Peyer's patch (tissue), 4 donors: ENCODE measurements around the gene PAAF1. TPM values are rescaled to one million over a fixed set of nuclear protein-coding genes. Genes with fewer than 3 reads are reported as not detected.

Experiments used
- DNase-seq, 3 donors: peaks; one replicate each; pipeline ENCODE4 v3.0.0-alpha.2; 2017 to 2019
- H3K27ac ChIP-seq, 4 donors: fragments of 200-600 bp; sonication (generic); one replicate each; pipeline ENCODE4 v1.5.1; 2016 to 2019
- H3K27me3 ChIP-seq, 2 donors: fragments of 200-600 bp; sonication (generic); one replicate each; pipeline ENCODE4 v1.5.1; 2019
- H3K36me3 ChIP-seq, 3 donors: fragments of 200-600 bp; sonication (generic); one replicate each; pipeline ENCODE4 v1.5.1; 2016 to 2019
- H3K4me1 ChIP-seq, 4 donors: fragments of 200-600 bp; sonication (generic); one replicate each; pipeline ENCODE4 v1.5.1; 2016 to 2019
- H3K4me3 ChIP-seq, 4 donors: fragments of 200-600 bp; sonication (generic); 1 replicate in 3 of 4; 2 replicates in 1 of 4; pipeline ENCODE4 v1.5.1; 2016 to 2019; ENCODE audit warnings: mild to moderate bottlenecking in 1 of 4
- H3K9me3 ChIP-seq, 4 donors: fragments of 200-600 bp; sonication (generic); one replicate each; pipeline ENCODE4 v1.5.1; 2016 to 2019; ENCODE audit warnings: mild to moderate bottlenecking in 1 of 4
- POLR2A ChIP-seq, 2 donors: fragments of 450-650 bp; IDR thresholded peaks; one replicate each; pipeline ENCODE4 v1.5.1; 2017; ENCODE audit warnings: antibody characterized with exemption in 2 of 2, mild to moderate bottlenecking in 2 of 2, moderate library complexity in 2 of 2
- total RNA-seq, 4 donors: library from RNA; depleted of rRNA; stranded (reverse); fragments of >200 nt; gene quantifications; one replicate each; pipeline ENCODE4 v1.1.0, GENCODE V29; 2016
- TF ChIP-seq, protein P1 (sequence below), 6 experiments: fragments of 450-650 bp in 4 of 6; fragments of 200-600 bp in 2 of 6; sonication (generic) in 1 of 6; IDR thresholded peaks; one replicate each; pipeline ENCODE4 v1.5.1; 2017 to 2019; ENCODE audit warnings: antibody characterized with exemption in 6 of 6, mild to moderate bottlenecking in 3 of 6, moderate library complexity in 1 of 6

The PAAF1 gene
- total RNA-seq, 4 donors from 2014 or later, result 16.6 to 18.2 (median 16.6) TPM

DNA sequence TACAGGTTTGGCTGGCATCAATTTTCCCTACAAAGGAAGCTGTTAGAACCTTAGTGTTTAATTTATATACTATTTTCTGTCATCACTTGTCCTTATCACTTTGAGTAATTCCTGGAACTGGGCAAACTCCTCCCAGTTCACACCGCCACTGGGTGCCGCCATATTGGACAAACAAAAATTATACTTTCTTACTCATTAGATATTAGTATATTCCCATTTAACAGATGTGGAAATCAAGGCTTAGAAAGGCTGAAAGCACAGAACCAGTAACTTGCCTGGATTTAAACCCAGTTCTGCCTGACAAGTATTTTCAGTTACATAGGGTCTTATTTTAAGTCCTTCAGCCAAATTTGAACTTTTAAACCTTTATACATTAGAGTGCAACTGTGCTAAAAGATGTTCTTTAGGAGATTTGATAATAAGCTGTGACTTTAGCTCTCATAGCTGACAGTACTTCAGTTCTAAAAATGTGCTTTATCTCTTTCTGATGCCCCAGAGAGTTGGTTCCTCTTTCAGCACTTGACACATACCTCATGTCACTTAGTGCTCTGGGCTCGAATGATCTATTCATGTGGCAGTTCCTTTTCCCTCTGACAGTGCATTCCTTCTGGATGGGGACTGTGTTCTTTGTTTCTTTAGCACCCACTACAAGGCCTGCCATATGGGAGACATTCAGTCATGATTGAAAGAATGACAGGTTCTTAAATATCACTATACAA lies 25.6 kb upstream of the PAAF1 start:
- Histone ChIP-seq H3K27ac (no peak overlapping the region), H3K9me3 (no peaks in the 10 kb centered on the region), H3K4me3 (no peak overlapping the region), H3K27me3 (no peaks in the 10 kb centered on the region), H3K4me1 (no peaks in the 10 kb centered on the region), H3K36me3 (peaks cover 0 to 30% (median 0%) of the 10 kb centered on the region in 3 donors)
- TF ChIP-seq, protein P1, sequence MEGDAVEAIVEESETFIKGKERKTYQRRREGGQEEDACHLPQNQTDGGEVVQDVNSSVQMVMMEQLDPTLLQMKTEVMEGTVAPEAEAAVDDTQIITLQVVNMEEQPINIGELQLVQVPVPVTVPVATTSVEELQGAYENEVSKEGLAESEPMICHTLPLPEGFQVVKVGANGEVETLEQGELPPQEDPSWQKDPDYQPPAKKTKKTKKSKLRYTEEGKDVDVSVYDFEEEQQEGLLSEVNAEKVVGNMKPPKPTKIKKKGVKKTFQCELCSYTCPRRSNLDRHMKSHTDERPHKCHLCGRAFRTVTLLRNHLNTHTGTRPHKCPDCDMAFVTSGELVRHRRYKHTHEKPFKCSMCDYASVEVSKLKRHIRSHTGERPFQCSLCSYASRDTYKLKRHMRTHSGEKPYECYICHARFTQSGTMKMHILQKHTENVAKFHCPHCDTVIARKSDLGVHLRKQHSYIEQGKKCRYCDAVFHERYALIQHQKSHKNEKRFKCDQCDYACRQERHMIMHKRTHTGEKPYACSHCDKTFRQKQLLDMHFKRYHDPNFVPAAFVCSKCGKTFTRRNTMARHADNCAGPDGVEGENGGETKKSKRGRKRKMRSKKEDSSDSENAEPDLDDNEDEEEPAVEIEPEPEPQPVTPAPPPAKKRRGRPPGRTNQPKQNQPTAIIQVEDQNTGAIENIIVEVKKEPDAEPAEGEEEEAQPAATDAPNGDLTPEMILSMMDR (IDR thresholded peaks at IDR 0.05), result no peak
- TF ChIP-seq POLR2A (IDR thresholded peaks at IDR 0.05), result no peak
- no peak for DNase-seq

DNA sequence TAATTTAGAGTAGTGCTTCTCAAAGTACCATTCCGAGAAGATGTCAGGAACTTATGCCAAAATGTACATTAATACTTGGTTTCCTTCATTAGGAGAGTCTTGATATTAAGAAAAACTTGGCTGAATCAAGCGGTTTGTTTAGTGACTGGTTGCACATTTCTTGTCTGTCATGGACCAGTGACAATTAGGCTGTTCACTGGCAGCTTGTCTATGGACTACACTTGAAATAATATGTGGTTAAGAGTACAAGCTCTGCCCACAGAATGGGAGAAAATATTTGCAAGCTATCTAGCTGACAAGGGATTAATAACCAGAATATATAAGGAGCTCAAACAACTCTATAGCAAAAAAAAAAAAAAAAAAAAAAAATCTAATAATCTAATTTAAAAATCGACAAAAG lies 24.8 kb upstream of the PAAF1 start:
- Histone ChIP-seq H3K27ac (no peak overlapping the region), H3K4me3 (no peak overlapping the region), H3K36me3 (peaks cover 0 to 25% (median 0%) of the 10 kb centered on the region in 3 donors), H3K4me1 (no peaks in the 10 kb centered on the region), H3K27me3 (no peaks in the 10 kb centered on the region), H3K9me3 (no peaks in the 10 kb centered on the region)
- DNase-seq, result no peak
- no peak for TF ChIP-seq POLR2A (IDR thresholded peaks at IDR 0.05)
- TF ChIP-seq, protein P1 (IDR thresholded peaks at IDR 0.05), result no peak

DNA sequence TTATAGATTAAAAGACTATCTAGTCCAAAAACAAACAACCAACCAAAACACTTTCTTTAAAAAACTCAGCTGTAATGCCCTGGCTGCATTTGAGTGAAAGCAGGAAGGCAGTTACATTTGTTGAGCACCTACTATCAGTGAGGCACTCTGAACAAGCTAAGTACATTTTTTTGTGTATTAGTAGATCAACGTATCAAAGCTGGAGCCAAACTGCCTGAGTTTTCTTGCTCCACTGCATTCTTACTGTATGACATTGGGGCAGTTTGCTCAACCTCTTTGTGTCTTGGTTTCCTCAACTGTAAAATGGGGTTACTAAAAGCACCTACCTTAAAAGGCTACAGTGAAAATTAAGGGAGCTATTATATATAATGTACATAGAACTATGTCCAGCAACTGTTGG lies 22.1 kb upstream of the PAAF1 start:
- Histone ChIP-seq H3K4me1 (no peaks in the 10 kb centered on the region), H3K27ac (no peak overlapping the region), H3K9me3 (no peaks in the 10 kb centered on the region), H3K4me3 (no peak overlapping the region), H3K36me3 (peaks cover 0 to 20% (median 0%) of the 10 kb centered on the region in 3 donors), H3K27me3 (no peaks in the 10 kb centered on the region)
- DNase-seq, result no peak
- TF ChIP-seq POLR2A (IDR thresholded peaks at IDR 0.05), result no peak
- TF ChIP-seq, protein P1 (IDR thresholded peaks at IDR 0.05), result no peak

DNA sequence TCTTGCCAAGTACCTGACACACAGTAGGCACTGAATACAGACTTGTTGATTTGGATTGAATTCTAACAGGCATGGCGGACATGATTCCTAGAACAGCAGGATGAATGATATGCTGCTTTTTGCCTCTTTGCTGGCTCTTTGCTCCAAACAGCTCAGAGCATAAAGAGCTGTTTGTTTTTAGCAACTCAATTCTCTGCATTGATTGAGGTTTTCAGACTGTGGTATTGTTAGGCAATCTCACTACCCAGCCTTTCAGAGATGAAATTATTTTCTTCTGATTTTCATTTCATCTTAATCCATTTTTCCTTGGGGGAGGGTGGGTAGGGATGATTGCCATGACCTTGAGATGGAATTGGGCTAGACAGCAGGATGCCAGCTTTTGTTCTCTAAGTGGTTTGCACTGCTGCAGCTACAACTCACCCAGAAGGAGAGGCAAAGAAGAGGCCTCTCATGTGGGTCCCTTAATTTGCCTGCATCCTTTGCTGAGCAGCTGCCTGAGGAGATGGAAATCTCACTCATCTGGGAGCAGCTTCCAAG lies 20.7 kb upstream of the PAAF1 start:
- Histone ChIP-seq H3K9me3 (no peaks in the 10 kb centered on the region), H3K27ac (no peak overlapping the region), H3K27me3 (no peaks in the 10 kb centered on the region), H3K4me3 (no peak overlapping the region), H3K36me3 (peaks cover 0 to 21% (median 0%) of the 10 kb centered on the region in 3 donors), H3K4me1 (no peaks in the 10 kb centered on the region)
- TF ChIP-seq, protein P1 (IDR thresholded peaks at IDR 0.05), result no peak
- no peak for TF ChIP-seq POLR2A (IDR thresholded peaks at IDR 0.05)
- DNase-seq, result no peak

DNA sequence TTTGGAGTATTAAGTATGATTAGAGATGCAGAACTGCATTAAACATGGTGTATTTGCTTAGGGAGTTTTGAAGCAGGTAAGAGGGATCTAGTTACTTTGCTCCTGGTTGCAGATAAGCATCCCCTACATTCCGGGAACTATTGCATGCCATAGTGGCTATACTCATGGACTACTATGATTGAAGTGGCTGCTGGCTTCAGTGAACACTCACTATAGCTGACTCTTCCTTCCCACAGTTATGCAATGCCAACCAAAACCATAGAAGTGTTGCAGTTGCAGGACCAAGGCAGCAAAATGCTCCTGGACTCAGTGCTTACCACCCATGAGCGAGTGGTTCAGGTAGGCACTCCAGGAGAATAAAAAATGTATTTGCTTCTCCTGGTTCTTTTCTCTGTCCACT lies 17.1 kb upstream of the PAAF1 start:
- Histone ChIP-seq H3K4me3 (no peak overlapping the region), H3K27ac (no peak overlapping the region), H3K27me3 (no peaks in the 10 kb centered on the region), H3K36me3 (peaks cover 0 to 26% (median 0%) of the 10 kb centered on the region in 3 donors), H3K4me1 (no peaks in the 10 kb centered on the region), H3K9me3 (no peaks in the 10 kb centered on the region)
- TF ChIP-seq POLR2A (IDR thresholded peaks at IDR 0.05), result no peak
- TF ChIP-seq, protein P1 (IDR thresholded peaks at IDR 0.05), result no peak
- no peak for DNase-seq
